Kidney (tissue), 14 donors: ENCODE measurements around the gene MAPKAP1. TPM values are rescaled to one million over a fixed set of nuclear protein-coding genes. Genes with fewer than 3 reads are reported as not detected.

Experiments used
- DNase-seq, 5 donors: peaks; one replicate each; pipeline ENCODE4 v3.0.0-alpha.2; 2013 to 2020
- FAIRE-seq: peaks from 2 replicates; lab custom pipeline; 2012; peaks lifted over from hg19 to GRCh38; lab: Jason Lieb, UNC
- H3K27ac ChIP-seq, 2 donors: one replicate each; pipeline ENCODE4 v1.7.0; 2013; ENCODE audit warnings: low read depth in 2 of 2, low read length in 2 of 2, inconsistent platforms in 1 of 2
- H3K27me3 ChIP-seq: one replicate; pipeline ENCODE4 v1.7.1; 2013; ENCODE audit warnings: low read length, inconsistent platforms; ENCODE audit not compliant: control insufficient read depth, insufficient read depth
- H3K36me3 ChIP-seq, 3 donors: one replicate each; pipeline versions ENCODE4 v1.7.0 to v1.7.1; 2013; ENCODE audit warnings: low read length in 3 of 3, control low read depth in 1 of 3, inconsistent platforms in 1 of 3; ENCODE audit not compliant: insufficient read depth in 3 of 3, control insufficient read depth in 2 of 3
- H3K4me1 ChIP-seq, 3 donors: one replicate each; pipeline versions ENCODE4 v1.7.0 to v1.7.1; 2013; ENCODE audit warnings: low read length in 3 of 3, inconsistent platforms in 1 of 3, low read depth in 1 of 3; ENCODE audit not compliant: control insufficient read depth in 2 of 3, insufficient read depth in 2 of 3
- H3K4me3 ChIP-seq, 3 donors: one replicate each; pipeline versions ENCODE4 v1.7.0 to v1.8.1; 2013; ENCODE audit warnings: low read length in 3 of 3, control low read depth in 1 of 3, inconsistent platforms in 1 of 3
- H3K9ac ChIP-seq, 3 donors: one replicate each; pipeline versions ENCODE4 v1.7.0 to v1.7.1; 2013; ENCODE audit warnings: low read length in 3 of 3, control low read depth in 1 of 3, inconsistent platforms in 1 of 3
- H3K9me3 ChIP-seq, 3 donors: one replicate each; pipeline versions ENCODE4 v1.7.0 to v1.7.1; 2013; ENCODE audit warnings: low read length in 3 of 3, control low read depth in 1 of 3, inconsistent platforms in 1 of 3; ENCODE audit not compliant: control insufficient read depth in 2 of 3, insufficient read depth in 1 of 3
- CTCF ChIP-seq: IDR thresholded peaks from 3 replicates; pipeline ENCODE4 v1.5.1; 2012; ENCODE audit warnings: mild to moderate bottlenecking, moderate library complexity, borderline replicate concordance; ENCODE audit not compliant: insufficient read depth; ENCODE audit errors: extremely low read depth
- intact Hi-C: fragments of 100-400 bp; cut with DNase I; formaldehyde crosslinking; loops from one replicate; pipeline ENCODE4 v1.11.1; 2022
- polyA plus RNA-seq: library from polyadenylated mRNA; stranded (reverse); fragments of 350-450 nt; fragmentation: Illumina TruSeq; extraction: RNeasy Lipid Tissue Mini Kit (QIAGEN cat#74804); gene quantifications from one replicate; pipeline ENCODE4 v1.2.3, GENCODE V29; 2014; ENCODE audit warnings: low read depth, low replicate concordance; ENCODE audit not compliant: insufficient read depth
- total RNA-seq: library from RNA; stranded (reverse); fragmentation: NEBNext Ultra II Directional; extraction: Animal tissue kit (Norgen Biotek cat#: 25700); gene quantifications from one replicate; pipeline ENCODE4 v1.2.1, GENCODE V29; 2021
- donor health status: control.
- donor health status: control.
- donor health status: control.
- donor health status: control.
- donor health status: control.
- donor health status: DM: yes; HTN: yes; CAD: no.
- donor health status: Normal renal cell carcinoma (clear cell type).

The MAPKAP1 gene
- total and polyA plus RNA-seq, 2 donors from 2014 or later: 70.5 to 99.4 TPM

DNA sequence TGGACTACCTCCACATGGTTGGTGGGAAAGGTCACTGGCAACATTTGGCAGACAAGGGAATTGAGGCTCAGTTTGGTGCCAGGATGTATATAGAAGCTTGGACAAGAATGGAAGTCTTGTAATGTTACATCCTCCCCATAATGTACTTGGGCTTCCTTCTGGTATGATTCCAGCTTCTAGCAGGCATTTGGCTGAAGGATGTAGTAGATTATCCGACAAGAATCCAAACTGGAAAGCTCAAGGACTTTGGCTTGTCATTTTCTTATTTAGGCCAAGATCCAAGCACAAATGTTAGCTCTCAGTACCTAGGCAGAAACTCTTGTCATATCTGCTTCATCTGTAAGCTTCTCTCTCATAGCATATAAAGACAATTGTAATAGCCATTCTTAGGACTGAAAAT is 209.1 kb downstream of the MAPKAP1 start:
- Histone ChIP-seq H3K9me3 (no peaks in the 10 kb centered on the region), H3K4me1 (peaks cover 0 to 13% (median 3%) of the 10 kb centered on the region in 3 donors), H3K4me3 (no peak overlapping the region), H3K36me3 (no peaks in the 10 kb centered on the region), H3K9ac (no peak overlapping the region), H3K27ac (no peak overlapping the region), H3K27me3 (no peaks in the 10 kb centered on the region)
- intact Hi-C loops: no loop called here
- DNase-seq: no peak
- no peak for TF ChIP-seq CTCF
- FAIRE-seq: no peak

- DNase-seq (no peak), FAIRE-seq (no peak)
- Histone ChIP-seq H3K36me3 (no peaks in the 10 kb centered on the region), H3K9ac (no peak overlapping the region), H3K27me3 (no peaks in the 10 kb centered on the region), H3K27ac (no peak overlapping the region), H3K4me1 (peaks cover 0 to 15% (median 3%) of the 10 kb centered on the region in 3 donors), H3K9me3 (no peaks in the 10 kb centered on the region), H3K4me3 (no peak overlapping the region)
- TF ChIP-seq CTCF: no peak
- intact Hi-C loops: no loop called here
Measured at GRCh38 chr9:125497478-125497877, 209.5 kb downstream of the MAPKAP1 start.

DNA sequence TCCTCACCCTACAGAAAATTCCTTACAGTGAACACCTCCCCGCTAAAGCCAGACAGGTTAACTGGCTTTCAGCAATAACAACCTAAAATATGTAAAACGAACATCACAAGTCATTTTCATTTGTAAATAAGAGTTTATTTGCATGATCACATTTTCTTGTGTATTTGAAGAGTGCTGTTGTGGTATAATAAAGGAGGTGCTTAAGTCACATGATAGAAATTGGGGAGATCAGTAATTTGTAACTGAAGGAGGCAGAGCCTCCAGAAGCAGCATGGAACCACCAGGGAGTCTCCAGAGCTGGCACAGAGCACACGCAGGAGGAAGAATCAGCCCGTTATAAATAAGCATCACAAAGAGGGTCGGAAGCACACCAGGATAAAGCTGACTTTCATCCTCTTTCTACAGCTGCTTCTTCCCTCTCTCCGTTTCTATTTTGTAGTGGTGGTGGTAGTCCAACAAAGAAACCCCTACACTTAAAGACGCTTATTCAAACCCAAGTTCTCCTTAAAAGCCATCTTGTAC is 210.6 kb downstream of the MAPKAP1 start:
- H3K4me3 ChIP-seq: no peak overlapping the region
- peaks cover 0 to 15% (median 3%) of the 10 kb centered on the region in 3 donors for H3K4me1 ChIP-seq
- no peak overlapping the region for H3K9ac ChIP-seq
- TF ChIP-seq CTCF: no peak
- H3K27me3 ChIP-seq: no peaks in the 10 kb centered on the region
- H3K27ac ChIP-seq: no peak overlapping the region
- intact Hi-C loops: no loop called here
- no peaks in the 10 kb centered on the region for H3K36me3 ChIP-seq
- no peaks in the 10 kb centered on the region for H3K9me3 ChIP-seq
- FAIRE-seq (no peak), DNase-seq (no peak)
